Left renal pelvis (tissue), 4 donors: ENCODE data around the gene CDH2. TPM values are rescaled to one million over a fixed set of nuclear protein-coding genes. Genes with fewer than 3 reads are reported as not detected.

ENCODE experiments used
- DNase-seq, 4 donors: peaks; one replicate each; pipeline ENCODE4 v3.0.0-alpha.2; 2013; ENCODE audit warnings: low read depth in 4 of 4, low spot score in 3 of 4
- polyA plus RNA-seq, 4 donors: library from polyadenylated mRNA; unstranded; fragments of 120-200 nt; gene quantifications; one replicate each; pipeline ENCODE4 v1.2.1, GENCODE V29; 2013; ENCODE audit not compliant: insufficient read length in 4 of 4

Gene CDH2
- polyA plus RNA-seq, 4 donors = 71.2 to 104 (median 86.2) TPM

DNA sequence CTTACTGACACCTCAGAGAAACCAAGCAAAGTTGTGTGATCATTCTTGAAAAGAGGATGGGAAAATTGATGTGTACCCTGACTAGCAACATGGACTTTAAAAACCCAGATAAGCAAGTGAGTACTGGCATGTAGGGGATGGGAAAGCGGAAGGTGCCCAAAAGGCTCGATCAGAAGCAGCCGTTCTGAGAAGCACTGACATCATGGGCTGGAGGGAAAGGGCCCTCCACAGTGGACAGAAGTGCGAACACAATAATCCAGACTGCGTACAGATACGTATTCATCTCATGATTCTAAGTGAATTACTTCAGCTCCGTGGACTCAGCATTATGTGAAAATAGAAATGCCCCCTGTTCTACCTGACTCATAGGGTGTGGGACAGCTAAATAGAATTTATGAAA is 42.2 kb downstream of the CDH2 start:
- no peak for DNase-seq

DNA sequence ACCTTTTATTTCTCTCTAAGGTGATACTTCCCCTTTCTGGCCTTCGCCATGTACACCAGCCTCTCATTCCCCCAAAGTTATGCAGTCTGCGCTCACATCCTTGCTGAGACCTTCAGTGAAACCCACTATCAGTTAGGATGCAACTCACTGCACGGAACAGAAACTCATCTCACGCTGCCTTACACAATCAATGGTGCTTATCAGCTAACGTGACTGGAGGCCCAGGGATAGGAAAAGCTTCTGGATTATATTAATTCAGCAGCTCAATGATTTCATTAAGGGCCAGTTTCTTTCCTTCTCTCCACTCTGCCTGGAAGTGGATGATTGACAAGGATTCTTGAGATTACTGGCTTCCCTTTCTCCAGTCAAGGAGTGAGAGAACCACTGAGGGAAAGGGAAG is 44.8 kb downstream of the CDH2 start:
- DNase-seq = no peak

DNA sequence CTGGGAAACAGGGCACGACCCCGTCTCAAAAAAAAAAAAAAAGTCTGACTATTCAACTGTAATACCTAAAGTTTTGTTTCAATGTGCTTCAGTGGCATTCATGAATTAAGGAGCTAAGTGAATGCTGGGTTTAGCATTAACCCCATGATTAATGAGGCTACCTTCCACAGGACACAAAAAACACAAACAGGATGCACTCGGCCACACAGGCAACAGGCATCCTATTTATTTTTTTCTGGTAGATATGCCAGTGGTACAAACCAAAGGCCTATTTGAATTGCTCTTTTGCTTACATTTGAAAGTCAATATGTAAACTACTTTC is 48.3 kb downstream of the CDH2 start:
- no peak for DNase-seq

DNA sequence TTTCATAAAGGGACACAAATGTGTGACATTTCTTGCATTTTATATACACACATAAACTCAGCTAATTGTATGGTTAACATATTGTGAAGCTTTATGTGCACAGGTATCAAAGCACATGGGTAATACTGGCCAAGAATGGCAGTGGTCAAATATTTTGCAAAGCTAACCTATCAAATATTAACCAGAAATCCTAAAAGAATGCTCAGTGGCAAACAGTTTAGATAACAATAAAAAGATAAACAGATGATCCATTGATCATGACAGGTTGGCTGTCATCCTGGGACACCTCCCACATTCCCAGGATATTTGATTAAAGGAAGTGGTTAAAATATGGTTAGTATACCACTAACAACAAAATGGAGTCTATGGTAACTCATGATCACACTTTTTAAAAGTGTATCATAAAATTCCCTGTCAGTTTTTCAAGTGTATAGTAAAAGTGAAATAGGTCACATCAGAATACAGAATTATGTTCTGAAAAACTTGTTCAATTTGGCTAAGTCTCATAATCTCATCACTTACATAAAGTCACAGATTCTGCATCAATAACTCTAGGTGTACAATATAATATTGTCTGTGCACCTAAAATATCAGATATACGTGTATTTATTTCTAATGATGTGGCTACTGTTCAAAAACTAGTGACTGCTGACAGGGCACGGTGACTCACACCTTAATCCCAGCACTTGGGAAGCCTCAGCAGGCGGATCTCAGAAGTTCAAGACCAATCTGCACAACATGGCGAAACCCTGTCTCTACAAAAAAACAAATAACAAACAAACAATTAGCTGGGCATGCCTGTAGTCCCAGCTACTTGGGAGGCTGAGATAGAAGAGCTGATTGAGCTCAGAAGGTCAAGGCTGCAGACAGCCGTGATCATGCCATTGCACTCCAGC is 48.9 kb downstream of the CDH2 start:
- no peak for DNase-seq

DNA sequence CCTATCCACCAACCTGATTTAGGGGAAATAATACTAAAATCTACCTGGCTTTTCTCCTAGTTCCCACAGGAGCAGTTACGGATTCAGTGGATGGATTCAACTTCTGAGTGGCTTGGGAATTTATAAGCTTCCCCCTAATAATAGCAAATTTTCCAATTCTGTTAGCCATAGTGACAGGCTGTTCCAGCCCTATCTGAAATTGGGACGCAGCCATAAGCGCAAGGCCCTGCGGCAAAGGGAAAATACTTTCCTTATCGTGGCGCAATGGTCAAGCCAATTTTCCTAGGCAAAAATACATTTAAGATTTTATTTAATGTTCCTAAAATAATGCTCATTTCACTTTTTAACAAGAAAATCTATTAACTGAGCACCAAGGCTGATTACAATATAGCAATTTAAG is 49.7 kb downstream of the CDH2 start:
- no peak for DNase-seq

DNA sequence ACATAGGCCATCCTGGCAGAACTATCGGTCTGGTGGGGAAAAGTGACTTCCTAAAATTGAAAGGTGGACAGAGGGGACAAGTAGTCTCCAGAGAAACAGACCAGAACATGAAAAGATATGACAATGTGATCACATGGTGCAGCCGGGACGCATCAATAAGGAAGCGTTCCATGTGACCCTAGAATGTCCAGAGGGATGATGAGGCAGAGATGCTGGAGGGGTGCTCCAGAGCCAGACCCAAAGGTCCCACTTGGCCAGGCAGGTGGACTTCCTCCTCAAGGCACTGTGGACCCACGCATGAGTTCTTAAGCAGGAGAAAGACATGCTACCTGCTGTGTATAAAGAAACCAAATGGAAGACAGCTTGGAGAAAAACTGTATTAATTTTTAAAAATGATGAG is 50.2 kb downstream of the CDH2 start:
- no peak for DNase-seq

DNA sequence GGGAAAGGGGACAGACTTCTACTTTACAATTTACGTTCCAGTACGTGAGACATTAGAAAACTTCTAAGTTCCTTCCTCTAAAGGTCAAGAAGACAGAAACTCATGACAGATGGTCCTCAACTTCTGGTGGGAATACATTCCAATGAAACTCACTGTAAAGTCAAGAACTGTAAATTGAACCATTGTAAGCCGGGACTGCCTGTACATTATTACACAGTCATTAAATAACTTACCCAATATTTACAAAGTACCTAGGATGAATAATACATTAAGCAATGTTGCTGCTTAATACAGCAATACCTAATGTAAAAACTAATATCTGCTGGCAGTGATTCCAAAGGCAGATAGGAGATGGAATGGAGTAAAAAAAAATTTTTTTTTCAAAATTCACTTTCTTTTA is 51.9 kb downstream of the CDH2 start:
- no peak for DNase-seq

DNA sequence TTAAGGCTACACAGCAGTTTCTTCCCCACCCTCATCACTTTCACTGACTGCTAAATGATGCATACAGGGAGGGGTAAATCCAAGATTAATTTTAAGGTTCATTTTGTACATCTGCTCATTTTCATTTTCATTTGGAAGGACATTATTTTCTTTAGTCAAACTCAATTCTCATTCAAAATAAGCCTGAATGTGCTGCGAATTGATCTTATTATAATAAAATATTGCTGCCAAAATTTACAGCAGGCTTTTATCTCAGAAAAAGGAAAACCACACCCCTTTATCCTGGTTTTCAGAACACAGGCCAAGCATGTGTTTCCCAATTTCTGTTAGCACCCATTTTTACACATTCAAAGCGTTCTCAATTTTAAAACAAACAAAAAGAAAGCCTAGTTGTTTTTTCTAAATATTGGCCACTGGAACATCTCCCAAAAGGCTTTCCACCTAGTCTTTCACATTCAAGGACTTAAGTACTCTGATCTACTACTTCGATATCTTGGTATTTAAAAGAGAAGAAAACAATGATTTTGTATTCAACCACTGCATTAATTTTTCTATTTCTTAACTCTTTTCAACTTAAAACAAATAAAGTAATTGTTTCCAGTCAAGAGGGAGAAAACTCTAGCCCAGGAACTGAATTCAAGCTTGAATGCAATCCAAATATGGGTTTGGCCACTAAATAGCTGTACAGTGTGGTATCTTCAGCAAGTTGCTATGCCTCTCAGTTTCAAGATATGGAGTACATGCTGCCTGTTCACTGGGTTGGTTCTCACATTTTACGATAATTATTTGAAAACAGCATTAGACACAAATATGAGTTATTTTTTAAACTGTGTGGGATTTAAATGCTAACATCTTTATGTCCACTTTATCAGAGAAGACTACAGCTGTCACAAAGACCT is 52.5 kb downstream of the CDH2 start:
- DNase-seq = no peak

DNA sequence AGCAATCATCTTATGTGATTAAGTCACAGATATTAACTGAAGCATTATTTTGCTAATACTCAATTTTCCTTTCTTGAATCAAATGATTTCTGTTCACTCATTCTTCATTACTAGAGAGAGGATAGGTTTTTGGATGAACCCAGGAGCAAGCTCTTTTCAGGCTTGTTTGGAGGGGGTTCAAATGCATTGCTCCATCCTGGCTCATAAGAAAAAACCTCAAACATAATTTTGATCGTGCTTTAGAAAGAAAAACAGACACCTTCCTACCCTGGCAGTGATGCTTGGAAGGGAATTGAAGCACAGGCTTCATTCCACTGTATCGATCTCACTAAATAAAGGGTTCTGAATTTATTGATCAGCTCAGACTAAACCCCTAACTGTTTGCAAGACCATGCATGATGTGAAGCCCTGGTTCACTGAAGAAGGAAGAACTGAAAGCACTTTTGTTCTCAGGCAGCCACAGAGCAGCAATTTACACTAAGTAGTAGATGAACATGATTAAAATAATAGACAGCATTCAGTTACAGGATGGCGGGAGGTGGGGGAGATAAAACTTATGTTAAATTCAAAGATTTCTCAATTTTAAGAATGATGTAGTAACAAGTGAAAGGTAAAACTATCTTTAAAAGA is 53.4 kb downstream of the CDH2 start:
- no peak for DNase-seq

DNA sequence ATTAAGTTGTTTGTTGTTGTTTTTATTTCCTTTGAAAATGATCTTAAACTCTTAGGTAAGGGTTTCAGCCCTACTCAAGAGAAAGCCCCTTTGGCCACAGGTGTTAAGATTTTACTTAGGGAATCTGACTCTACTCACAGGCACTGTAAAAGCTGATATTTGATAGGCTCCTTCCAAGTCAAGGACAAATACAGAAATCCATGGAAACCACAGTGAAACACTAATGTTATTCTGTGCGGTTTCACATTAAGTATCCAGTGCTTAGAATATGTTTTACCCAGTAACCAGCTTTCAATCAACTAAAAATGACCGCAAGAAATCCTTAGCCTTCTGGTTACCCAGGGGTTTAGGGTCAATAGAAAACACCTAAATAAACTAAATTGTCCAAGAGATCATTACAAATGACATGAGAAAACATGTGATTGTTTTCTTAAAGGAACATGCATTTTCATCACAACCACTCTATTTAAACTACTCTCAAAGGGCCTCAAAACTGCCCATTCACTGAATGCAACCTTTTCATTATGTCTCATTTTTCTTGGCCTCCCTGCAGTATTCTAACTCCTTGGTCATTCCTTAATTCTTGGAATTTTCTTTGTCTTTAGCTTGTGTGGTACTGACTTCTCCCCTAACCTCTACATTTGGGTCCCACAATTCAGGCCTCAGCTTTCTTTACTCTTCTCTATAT is 56.0 kb downstream of the CDH2 start:
- no peak for DNase-seq

DNA sequence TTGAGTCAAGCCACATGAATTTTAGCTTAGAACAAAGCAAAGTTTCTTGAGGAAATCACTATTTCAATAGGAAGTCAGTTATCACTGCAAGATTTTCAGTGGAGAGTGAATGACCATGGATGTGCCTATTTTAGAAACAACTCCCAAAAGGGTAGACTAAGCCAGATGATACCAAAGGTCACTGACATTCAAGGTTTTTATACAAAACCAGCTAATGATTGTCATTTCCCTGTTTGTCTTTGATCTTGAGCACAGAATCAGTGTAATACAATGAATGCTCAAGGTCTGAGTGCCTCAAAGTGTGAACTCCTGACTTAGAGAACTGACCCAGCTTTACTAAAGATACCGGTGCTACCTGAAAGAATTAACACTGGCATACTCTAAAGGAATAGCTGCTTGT is 60.5 kb downstream of the CDH2 start:
- no peak for DNase-seq

DNA sequence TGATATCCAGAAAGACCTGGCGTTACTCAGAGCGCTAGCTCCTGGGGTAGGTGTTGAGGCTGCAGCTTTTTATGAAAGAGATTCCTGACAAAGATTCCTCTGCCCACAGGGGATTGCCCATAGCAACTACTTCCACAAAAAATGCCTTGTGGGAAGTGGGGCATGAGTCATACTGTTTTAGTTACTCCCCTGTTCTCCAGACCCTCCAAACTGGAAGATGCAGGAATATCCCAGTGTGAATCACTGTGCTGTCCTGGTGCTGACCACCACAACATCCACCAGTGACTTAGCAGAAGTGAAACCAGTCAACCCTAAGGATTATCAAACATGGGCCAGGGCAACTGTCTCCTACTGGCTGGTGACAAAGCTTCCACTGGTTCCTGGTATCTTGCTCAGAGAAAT is 61.8 kb downstream of the CDH2 start:
- no peak for DNase-seq

DNA sequence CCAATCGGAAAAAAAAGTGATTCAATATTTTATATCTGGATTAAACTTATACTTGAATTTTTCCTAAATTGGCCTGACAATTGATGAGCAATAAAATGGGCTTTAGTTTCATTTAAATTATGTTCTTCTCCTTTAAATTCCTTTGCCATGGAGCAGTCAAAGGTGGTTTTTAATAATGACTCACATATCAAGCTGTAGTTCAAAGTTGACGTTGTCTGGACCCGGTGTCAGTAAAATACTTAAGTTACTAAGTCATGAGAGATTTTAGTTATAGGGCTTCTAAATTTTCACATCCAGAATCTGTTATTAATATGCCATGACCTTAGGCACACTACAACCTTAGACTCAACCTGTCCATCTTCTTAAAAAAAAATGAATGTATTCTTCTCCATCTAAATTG is 62.5 kb downstream of the CDH2 start:
- DNase-seq = no peak

DNA sequence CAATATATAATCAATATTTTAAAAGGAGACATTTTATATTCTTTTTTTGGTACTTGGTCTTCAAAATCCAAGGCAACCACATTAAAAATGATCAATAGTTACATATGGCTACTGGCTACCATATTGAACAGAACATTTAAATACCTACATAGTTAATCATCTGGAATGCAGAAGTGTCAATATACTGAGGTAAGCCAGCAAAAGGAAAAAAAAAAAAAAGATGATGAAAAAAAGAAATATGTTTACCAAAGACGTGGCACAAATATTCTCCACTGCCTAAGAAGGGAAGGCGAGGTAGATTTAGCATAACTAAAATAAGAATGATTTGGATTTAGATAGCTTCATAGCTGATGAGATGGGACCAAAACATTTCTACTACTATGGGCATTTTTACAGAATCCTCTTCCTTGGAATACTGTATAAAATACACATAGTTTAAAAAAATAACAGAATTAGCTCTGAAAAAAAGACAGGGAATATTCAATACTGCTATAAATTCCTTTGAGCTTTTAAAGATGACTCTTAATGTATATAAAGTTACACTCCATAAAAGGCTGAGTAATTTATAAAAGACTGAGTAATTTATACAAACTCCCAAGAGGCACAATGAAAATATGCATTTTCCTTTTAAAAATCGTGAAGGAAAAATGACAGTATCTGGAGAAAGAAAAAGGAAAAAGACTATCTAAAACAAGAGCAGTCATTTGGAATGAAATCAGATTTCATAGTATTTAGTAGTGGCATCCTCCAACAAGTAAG is 63.5 kb downstream of the CDH2 start:
- no peak for DNase-seq

DNA sequence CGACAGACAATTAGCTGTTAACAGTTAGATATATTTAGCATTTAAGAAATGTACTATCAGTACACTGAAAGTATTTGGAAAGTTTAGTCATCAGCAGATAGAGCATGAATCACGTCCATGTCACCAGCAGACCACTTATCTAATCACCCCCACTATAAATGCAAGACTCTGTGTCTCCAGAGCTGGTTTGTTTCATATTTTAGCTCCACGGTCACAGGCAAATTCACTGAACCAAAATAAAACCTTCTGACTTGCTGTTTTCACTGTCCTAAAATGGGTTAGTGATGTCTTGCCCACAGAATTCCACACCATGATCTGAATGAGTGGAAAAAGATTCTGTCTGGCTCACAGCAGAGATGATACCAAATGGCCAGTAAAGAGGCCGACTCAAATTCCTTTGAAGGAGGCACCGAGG is 64.9 kb downstream of the CDH2 start:
- no peak for DNase-seq

DNA sequence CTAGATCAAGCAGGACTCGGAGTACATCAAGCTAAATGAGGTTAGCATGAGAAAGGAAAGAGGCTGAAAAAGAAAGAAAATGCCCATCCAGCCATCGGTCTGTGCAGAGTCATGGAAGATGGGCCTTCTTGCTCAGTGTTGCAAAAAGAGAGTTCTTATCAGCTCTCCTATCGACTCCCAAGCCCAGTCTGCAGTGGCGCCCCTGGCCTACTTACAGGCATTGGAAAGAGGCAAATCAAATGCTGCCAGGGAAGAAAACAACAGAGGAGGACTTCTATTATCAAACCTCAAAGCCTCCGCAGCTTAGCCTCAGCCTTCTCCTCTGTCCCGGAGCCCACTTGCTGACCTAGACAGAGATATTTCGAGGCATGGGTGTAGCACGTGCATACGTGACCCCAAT is 66.0 kb downstream of the CDH2 start:
- no peak for DNase-seq

DNA sequence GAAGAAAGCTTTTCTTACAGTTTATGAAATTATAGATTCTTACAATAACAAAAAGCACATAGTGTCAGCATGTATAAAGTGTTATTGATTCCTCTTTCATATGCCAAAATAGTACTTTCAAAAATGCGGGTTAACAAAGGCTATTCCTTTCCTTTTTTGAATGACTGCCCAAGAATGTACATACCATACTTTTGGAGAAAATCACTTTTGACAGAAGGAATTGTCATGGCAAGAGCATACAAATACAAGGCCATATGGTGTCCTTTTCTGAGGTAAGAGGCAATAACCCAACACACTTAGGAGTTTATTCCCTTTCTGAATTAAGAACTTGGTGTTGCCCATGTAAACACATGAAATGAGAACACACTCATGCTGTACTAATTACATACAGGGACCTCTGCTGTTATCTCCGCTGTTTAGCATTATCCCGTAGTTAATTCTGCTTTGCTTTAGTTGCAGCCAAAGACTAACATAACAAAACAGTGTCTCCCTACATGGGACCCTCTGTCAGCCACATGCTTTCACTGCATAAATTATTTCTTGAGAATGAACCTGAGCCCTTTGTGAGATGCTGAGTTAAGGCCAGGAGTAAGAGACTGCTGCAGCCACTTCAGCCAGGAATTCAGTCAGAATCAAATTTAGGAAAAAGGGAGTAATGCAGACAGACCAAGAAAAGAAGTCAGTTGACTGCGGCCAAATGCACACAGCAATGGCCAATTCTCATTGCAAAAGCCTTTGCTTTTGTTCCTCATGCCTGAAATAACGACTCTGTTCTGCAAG is 67.0 kb downstream of the CDH2 start:
- no peak for DNase-seq

DNA sequence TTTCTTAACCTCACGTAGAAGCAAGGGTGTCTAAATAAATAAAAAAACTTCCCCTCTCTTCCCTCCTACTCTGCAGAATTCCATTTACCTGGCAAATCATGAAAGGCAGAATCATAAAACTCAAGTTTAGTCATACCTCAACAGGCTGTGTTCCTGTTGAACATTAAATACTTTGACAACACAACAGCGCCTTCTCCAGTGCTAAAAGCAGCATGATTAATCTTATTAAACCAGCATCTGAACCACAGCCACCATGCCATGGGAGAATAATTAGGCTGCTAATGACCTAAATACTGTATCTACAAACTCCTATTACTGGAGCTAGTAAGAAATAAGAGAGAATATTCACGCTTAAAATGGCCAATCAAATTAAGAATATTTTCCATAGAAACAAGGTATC is 68.1 kb downstream of the CDH2 start:
- DNase-seq = no peak

DNA sequence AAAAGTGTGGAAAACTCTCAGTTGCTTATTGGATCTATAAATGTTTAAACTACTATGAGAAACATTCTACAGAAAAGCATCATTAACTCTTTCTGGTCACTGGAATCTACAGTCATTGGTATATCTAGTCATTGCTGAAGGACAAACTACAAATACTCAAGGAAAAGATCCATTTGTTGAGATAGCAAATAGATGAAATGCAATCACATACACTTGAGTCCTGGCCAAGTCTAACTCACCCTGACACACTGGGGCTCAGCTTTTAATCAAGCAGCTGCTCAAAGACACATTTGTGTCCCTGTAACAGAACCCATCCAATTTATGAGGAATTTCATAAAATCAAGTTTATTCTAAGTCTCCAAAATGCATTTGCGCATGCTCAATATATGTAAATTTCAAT is 68.7 kb downstream of the CDH2 start:
- no peak for DNase-seq
